ENCODE data around the gene PIGZ. TPM values are rescaled to one million over a fixed set of nuclear protein-coding genes. Genes with fewer than 3 reads are reported as not detected.

Gene PIGZ
- total RNA-seq, 3 donors from 2014 or later = 29.1 to 131 (median 122) TPM

DNA sequence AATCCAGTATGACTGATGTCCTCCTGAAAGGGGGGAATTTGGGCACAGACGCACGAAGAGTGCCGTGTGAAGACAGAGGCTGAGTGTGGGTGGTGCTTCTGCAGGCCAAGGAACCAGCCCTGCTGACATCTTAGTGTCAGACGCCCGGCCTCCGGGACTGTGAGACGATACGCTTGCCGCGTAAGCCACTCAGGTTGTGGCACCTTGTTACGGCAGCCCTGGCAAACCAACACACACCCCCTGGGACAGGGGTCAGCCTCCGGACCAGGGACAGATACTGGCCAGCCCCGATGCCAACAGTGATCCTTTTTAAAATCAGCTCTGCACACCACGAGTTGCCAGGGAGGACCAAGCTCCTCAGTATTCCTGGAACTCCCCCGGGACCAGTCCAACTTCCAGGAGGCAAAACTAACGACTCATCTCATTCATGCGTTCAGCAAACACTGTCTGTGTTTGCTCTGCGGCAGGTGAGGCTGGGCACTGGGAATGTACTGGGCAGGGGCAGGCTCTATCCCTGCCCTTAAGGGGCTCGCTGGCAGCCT, 21.2 kb upstream of the PIGZ start:
- H3K4me1 ChIP-seq (ENCODE audit: low read depth) = peaks cover 2% of the 10 kb centered on the region
- intact Hi-C loops (cut with DNase I, micrococcal nuclease) = no loop called here
- peak; percentile 33 for ATAC-seq

GRCh38 chr3:196988241-196989029, 19.8 kb upstream of the PIGZ start:
- Histone ChIP-seq H3K4me3 (no peak overlapping the region), H3K4me1 (ENCODE audit: low read depth) (peaks cover 2% of the 10 kb centered on the region), H3K9me3 (no peaks in the 10 kb centered on the region), H3K36me3 (ENCODE audit: low read depth) (no peaks in the 10 kb centered on the region)
- intact Hi-C loops (cut with DNase I, micrococcal nuclease) = no loop called here
- ATAC-seq (peak; percentile 88), DNase-seq (peak in 2 of 3 donors; percentile 53 to 57)
- no peak for TF ChIP-seq CTCF (IDR thresholded peaks at IDR 0.05)

More for the DNA sequence above, 21.2 kb upstream of the PIGZ start:
- Histone ChIP-seq H3K4me3 (no peak overlapping the region), H3K36me3 (ENCODE audit: low read depth) (no peaks in the 10 kb centered on the region), H3K9me3 (no peaks in the 10 kb centered on the region)
- DNase-seq = peak in 1 of 3 donors; percentile 22
- no peak for TF ChIP-seq CTCF (IDR thresholded peaks at IDR 0.05)

DNA sequence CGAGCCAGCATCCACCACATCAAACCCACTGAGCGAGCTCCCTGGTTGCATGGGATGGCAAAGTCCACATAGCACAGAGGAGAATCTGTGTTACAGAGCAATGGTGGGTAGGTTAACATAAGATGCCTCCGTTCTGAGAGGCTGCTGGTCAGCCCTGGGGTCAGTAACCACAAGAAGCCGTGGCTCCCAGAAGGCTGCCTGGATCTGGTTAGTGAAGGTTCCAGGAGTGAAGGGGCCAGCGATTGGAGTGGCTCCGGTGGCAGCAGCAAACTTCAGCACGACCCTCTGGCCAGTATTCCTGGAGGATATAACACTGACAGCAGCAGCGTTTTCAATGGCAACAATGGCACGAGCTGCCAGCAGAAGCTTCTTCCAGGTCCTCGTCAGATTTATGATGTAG, 18.4 kb upstream of the PIGZ start:
- H3K36me3 ChIP-seq (ENCODE audit: low read depth) = no peaks in the 10 kb centered on the region
- intact Hi-C loops (cut with DNase I, micrococcal nuclease) = no loop called here
- peaks cover 2% of the 10 kb centered on the region for H3K4me1 ChIP-seq (ENCODE audit: low read depth)
- no peaks in the 10 kb centered on the region for H3K9me3 ChIP-seq
- no peak overlapping the region for H3K4me3 ChIP-seq
- ATAC-seq (no peak), DNase-seq (peak in 1 of 3 donors; percentile 3)
- no peak for TF ChIP-seq CTCF (IDR thresholded peaks at IDR 0.05)

GRCh38 chr3:196985954-196986885, 17.6 kb upstream of the PIGZ start:
- Histone ChIP-seq H3K36me3 (ENCODE audit: low read depth) (no peaks in the 10 kb centered on the region), H3K4me1 (ENCODE audit: low read depth) (peaks cover 2% of the 10 kb centered on the region), H3K4me3 (no peak overlapping the region), H3K9me3 (no peaks in the 10 kb centered on the region)
- no peak for DNase-seq
- ATAC-seq = no peak
- intact Hi-C loops (cut with DNase I, micrococcal nuclease) = no loop called here
- TF ChIP-seq CTCF (IDR thresholded peaks at IDR 0.05) = no peak

- no peak for TF ChIP-seq CTCF (IDR thresholded peaks at IDR 0.05)
- intact Hi-C loops (cut with DNase I, micrococcal nuclease) = no loop called here
- Histone ChIP-seq H3K9me3 (no peaks in the 10 kb centered on the region), H3K4me1 (ENCODE audit: low read depth) (peaks cover 2% of the 10 kb centered on the region), H3K4me3 (no peak overlapping the region), H3K36me3 (ENCODE audit: low read depth) (no peaks in the 10 kb centered on the region)
- ATAC-seq (peak; percentile 53), DNase-seq (no peak)
Measured at GRCh38 chr3:196985298-196985697, 16.7 kb upstream of the PIGZ start.

Measured in mucosa of descending colon (tissue), 3 donors.